HG03135 (cell line): ENCODE results near the gene NXT1.
"Not testable (repeated sequence)": the region's sequence is repeated elsewhere in the genome, so short reads cannot be mapped to it uniquely, and the experiment has no call there.

Experiments
- ATAC-seq: cut with Tn5 transposase; IDR thresholded peaks from one replicate; pipeline ENCODE4 v1.9.1; 2021; ENCODE audit warnings: mild to moderate bottlenecking, moderate library complexity; ENCODE audit not compliant: unreplicated experiment

The NXT1 gene

GRCh38 chr20:23327617-23328333, 22.8 kb upstream of the NXT1 start:
- no peak for ATAC-seq

DNA sequence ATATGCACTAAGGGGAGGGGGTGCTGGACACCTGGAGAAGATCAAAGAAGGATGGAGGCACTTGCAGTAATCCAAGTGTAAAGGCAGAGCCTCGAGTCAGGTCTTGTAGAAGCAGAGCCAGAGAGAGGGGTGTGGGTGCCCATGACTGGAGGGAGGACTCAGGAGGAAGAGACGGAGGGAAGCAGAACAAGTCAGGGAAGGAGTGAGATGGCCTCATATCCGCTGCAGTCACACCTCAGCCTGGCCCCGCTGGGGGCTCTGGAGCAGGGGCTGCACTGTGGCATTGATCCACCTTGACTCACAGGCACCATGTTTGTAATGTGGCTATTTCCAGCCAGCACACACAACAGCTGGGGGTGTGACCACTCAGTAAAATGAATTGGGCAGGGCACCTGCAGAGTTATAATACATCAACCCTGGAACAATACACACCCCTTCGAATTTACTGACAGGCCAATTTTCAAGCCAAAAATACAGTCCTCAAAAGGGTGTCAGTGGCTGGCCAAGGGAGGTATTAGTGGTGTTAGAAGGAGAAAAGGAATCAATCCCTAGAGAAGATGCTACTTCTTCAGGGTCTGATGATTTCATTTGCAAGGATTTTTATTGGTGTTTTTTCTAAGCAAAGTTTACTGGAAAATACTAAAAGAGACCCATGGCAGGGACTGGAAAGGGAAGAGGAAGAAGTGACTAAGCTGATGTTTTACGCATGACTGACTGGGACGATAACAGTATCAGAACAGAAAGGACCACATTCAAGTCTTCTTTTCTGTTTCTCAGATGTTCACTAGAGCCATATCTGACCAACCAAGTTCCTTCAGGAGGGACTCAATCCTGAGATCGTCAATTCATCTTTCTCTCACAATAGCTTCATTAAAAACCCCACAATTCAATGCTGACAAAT, 18.9 kb upstream of the NXT1 start:
- no peak for ATAC-seq

GRCh38 chr20:23332467-23332866, 18.1 kb upstream of the NXT1 start:
- ATAC-seq: no peak

DNA sequence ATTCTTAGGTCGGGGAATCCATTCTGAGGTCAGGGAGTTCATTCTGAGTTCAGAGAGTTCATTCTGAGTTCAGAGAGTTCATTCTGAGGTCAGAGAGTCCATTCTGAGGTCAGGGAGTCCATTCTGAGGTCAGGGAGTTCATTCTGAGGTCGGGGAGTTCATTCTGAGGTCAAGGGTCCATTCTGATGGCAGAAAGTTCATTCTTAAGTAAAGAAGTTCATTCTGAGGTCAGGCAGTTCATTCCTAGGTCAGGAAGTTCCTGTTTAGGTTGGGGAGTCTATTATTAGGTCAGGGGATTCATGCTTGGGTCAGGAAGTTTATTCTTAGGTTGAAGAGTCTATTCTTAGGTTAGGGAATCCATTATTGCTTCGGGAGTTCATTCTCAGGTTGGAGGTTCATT, 16.5 kb upstream of the NXT1 start:
- no peak for ATAC-seq

DNA sequence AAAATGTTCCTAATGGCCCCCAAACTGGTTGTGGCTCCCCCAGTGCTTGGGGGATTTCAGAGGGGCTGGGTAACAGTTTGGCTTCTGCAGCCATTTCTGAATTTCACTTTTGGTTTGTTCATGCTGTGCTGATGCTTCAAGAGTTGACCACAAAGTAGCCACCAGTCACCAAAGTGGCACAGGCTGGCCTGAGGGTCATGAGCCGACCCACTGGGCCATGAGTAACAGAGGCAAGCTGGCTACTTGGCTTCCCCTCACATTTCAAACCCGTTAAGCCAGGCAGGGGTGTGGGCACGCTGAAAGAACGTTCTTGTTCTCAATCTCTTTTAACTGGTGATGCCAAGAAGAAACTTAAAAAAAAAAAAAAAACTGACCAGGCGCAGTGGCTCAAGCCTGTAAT, 15.1 kb upstream of the NXT1 start:
- no peak for ATAC-seq

DNA sequence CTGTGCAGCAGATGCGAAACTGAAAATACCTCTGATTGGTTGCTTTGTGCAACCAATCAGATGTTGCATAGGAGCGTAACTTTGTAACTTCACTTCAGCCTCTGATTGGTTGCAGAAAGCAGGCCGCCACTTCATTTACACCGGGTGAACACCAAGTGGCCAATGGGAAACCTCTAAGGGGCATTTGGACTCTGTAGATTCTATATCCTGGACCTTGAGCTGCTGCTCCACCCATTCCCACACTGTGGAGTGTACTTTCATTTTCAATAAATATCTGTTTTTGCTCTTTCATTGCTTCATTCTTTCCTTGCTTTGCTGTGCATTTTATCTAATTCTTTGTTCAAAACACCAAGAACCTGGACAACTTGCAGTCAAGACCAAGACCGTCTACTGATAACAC, 14.1 kb upstream of the NXT1 start:
- ATAC-seq: no peak

DNA sequence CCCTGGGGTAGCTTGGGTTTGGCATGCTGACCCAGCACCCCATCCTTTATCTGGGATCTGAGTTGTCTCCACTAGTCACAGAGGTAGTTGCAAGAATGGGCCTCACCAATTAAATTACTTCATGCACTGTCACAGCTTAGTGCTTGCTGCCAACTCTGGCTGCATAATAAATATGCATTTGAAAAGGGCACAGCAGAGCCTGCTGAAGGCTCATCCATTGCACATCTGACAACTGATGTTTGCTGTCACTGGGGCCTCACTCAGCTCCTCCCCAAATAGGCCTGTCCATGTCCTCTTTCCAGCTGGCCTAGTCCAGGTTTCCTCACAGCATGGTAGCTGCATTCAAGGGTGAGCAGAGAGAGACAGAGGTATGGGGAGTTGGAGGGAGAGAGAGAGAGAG, 13.3 kb upstream of the NXT1 start:
- ATAC-seq: no peak

DNA sequence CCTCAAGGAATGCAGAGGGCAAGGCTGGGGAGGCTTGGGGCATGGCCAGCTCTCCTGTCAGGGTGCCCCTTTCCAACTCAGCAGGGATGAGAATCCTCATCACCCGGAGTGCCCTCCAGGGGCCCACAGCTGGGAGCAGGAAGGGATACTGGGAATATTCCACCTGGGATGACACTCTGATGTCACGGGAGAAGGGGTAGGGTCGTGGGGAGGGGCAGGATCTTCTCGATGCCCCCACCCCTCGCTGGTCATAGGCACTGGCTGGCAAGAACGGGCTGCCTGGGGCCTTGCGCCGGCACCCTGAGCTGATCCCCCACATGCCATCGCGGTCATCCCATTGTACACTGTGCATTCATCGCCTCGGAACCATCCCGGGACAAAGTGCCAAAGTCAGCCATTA, 10.6 kb upstream of the NXT1 start:
- ATAC-seq: no peak

- peak; percentile 53 for ATAC-seq
Measured at GRCh38 chr20:23340524-23340923, 10.1 kb upstream of the NXT1 start.

GRCh38 chr20:23341073-23341472, 9.5 kb upstream of the NXT1 start:
- ATAC-seq: no peak

DNA sequence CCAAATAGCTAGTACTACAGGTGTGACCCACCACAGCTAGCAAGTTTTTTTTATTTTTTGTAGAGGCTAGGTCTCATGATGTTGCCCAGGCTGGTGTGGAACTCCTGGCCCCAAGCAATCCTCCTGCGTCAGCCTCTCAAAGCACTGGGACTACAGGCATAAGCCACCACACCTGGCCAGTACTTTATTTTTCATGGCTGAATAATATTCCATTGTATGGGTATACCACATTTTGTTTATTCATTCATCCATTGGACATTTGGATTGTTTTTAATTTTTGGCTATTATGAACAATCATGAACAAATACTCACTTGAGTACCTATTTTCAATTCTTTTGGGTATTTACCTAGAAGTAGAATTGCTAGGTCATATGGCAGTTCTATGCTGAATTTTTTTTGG, 7.0 kb upstream of the NXT1 start:
- ATAC-seq: no peak

GRCh38 chr20:23344336-23344735, 6.3 kb upstream of the NXT1 start:
- no peak for ATAC-seq

DNA sequence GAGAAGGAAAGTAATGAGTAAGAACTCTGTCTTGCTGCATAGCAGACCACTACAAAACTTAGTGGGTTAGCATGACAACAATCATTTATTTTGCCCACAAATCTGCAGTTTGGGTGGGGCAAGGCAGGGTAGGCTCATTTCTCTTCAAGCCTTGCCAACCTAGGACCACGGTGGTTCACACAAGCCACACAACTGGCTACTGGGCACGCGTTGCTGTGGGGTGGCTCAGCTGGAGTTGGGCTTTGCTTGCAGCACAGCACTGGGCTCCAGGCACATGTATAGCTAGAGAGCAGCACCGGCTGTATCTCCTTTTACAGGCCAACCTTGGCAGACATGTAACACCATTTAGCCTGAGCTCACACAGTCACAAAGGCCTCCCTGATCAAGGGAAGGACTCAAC, 4.6 kb upstream of the NXT1 start:
- ATAC-seq: no peak

- ATAC-seq: no peak
Measured at GRCh38 chr20:23347791-23348190, 2.8 kb upstream of the NXT1 start.

GRCh38 chr20:23348510-23348909, 2.1 kb upstream of the NXT1 start:
- ATAC-seq: not testable (repeated sequence)

- peak; percentile 40 for ATAC-seq
Measured at GRCh38 chr20:23349338-23350195, 1.0 kb upstream of the NXT1 start.

DNA sequence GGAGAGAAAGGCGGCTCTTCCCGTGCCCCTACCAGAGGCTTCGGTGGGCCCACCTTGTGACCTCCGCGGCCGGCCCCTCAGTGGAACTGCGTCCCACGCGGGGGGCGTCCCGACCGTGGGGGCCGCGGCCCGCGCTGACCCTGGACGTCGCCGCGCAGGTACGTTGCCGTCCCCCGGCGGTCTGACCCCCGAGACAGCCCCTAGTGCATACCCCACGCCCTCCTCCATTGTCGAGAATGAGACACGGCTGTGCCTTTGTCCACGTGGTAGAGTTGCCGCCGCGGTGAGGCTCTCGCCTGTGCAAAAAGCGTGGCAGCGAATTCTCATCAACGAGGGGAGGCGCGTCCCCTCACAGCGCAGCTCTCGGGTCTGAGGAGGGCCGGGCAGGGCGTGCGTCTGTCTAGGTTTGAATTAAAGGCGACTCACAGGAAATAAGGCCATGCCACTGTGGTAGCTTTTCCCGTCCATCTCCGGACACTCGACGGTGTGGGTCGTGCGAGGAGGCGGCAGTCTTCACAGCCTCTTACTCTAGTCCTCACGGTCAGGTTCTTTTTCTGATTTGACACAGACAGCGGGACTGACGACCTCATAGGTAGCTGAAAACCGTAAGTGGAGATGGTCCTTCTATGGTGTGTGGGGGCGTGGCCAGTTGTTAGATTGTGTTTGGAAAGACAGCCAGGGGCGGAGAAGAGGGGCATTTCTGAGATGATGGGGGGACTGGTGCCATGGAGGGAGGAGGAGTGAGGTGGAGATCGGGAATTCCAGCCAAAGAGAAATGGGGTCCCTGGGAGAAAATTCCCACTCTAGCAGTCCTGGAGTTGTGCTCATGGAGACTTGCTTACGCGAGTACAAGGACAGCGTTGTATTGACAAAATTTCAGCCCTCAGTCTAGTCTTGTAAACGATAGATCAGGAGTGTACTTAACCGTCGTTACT, 580 bp downstream of the NXT1 start:
- ATAC-seq: peak; percentile 22

- no peak for ATAC-seq
Measured at GRCh38 chr20:23356203-23356602, 5.6 kb downstream of the NXT1 start.

- peak; percentile 74 for ATAC-seq
Measured at GRCh38 chr20:23357767-23358562, 7.4 kb downstream of the NXT1 start.

DNA sequence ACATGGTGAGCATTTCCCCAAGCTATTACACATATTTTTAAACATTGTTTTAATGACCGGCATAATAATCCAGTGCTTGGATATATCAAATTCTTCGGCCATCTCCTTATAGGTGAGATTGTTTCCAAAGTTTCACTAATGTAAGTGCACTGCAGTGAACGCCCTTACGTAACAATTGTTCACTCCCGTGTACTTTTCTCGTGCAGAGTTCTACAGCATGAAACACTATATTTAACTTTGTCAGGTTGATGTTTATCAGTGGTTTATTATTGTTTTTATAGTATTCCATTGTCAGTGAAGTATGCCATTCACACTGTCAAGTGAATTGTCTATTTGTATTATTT, 7.9 kb downstream of the NXT1 start:
- ATAC-seq: no peak
